Measurements from ENCODE around the gene PPT2. TPM values are rescaled to one million over a fixed set of nuclear protein-coding genes. Genes with fewer than 3 reads are reported as not detected.
A peak's percentile ranks its signal among the peaks of the same experiment; 100 is the strongest.

Gene PPT2
- total and polyA plus RNA-seq, 2 of the 13 experiments (the other 11 are each of a cell fraction or from before 2014, with no cell fraction given): 39.2 to 61.8 TPM

DNA sequence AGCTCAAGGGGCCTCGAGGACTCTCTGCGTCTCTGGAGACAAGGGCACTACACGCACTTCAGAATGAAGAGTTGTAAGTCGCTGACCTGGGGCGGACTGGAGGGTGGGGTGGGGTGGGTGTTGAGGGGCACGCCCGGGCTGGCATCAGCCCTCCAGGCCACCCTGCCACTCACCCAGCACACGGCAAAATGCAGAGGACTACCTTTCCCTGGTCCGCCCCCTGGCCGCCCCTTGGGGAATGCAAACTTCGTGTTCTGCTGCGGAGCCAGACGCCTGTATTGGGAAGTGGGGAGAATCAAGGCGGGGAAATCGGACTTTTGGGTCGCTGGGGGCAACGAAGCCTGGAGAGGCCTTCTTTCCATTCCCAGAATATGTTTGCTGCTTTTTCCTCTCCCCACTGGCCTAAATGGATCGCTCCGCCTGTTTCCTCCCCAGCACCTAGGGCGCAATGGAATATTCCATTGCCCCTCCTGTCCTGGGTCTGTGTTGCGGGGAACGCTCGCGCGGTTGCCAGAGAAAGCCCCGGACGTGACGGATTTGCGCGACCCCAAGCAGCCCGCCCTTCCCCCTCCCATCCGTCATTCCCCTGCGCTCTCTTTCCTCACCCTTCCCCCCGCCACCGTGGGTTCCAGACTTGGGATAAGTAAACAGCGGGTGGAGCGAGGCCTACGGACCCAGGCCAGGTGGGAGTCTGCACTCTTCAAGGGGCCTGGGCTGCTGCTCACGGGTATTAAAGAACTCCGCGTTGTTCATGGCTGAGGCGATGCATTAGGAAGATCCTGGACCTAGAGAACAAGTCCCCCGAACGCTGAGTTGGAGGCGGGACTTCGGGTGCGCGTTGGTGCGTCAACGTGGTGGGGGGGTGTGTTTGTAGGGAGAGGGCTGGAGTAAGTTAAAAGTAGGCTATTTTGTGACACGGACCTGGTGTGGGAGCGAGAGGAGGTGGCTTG, at the start of gene PPT2 (continued):
- TF ChIP-seq, protein P1, sequence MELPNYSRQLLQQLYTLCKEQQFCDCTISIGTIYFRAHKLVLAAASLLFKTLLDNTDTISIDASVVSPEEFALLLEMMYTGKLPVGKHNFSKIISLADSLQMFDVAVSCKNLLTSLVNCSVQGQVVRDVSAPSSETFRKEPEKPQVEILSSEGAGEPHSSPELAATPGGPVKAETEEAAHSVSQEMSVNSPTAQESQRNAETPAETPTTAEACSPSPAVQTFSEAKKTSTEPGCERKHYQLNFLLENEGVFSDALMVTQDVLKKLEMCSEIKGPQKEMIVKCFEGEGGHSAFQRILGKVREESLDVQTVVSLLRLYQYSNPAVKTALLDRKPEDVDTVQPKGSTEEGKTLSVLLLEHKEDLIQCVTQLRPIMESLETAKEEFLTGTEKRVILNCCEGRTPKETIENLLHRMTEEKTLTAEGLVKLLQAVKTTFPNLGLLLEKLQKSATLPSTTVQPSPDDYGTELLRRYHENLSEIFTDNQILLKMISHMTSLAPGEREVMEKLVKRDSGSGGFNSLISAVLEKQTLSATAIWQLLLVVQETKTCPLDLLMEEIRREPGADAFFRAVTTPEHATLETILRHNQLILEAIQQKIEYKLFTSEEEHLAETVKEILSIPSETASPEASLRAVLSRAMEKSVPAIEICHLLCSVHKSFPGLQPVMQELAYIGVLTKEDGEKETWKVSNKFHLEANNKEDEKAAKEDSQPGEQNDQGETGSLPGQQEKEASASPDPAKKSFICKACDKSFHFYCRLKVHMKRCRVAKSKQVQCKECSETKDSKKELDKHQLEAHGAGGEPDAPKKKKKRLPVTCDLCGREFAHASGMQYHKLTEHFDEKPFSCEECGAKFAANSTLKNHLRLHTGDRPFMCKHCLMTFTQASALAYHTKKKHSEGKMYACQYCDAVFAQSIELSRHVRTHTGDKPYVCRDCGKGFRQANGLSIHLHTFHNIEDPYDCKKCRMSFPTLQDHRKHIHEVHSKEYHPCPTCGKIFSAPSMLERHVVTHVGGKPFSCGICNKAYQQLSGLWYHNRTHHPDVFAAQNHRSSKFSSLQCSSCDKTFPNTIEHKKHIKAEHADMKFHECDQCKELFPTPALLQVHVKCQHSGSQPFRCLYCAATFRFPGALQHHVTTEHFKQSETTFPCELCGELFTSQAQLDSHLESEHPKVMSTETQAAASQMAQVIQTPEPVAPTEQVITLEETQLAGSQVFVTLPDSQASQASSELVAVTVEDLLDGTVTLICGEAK (IDR thresholded peaks at IDR 0.05): no peak
- TF ChIP-seq, protein P1 (CRISPR knock-in tag; IDR thresholded peaks at IDR 0.05): no peak; the same call in 1 of the 2 replicates
- TF ChIP-seq ZKSCAN8 (CRISPR knock-in tag; IDR thresholded peaks at IDR 0.05; ENCODE audit: borderline replicate concordance) (peak; percentile 55; the same call in 1 of the 2 replicates), HNF4G (IDR thresholded peaks at IDR 0.05; ENCODE audit: borderline replicate concordance, low read depth, low read length) (peak; percentile 57; the same call in 1 of the 2 replicates), HNF4G (CRISPR knock-in tag; IDR thresholded peaks at IDR 0.05; ENCODE audit: borderline replicate concordance, low read depth) (peak; percentile 26; the same call in 1 of the 2 replicates), LCORL (IDR thresholded peaks at IDR 0.05) (no peak), LCORL (CRISPR knock-in tag; IDR thresholded peaks at IDR 0.05) (no peak), CCAR2 (optimal IDR thresholded peaks at IDR 0.05; ENCODE audit: low read depth, low read length) (no peak), SATB2 (CRISPR knock-in tag; IDR thresholded peaks at IDR 0.05) (peak; percentile 72), CBX5 (CRISPR knock-in tag; IDR thresholded peaks at IDR 0.05; ENCODE audit: borderline replicate concordance) (peak; percentile 41; the same call in 1 of the 2 replicates), BRCA1 (CRISPR knock-in tag; IDR thresholded peaks at IDR 0.05) (no peak), ZNF790 (CRISPR knock-in tag; IDR thresholded peaks at IDR 0.05; ENCODE audit: borderline replicate concordance) (no peak), GATA4 (IDR thresholded peaks at IDR 0.05; ENCODE audit: borderline replicate concordance, low read depth) (peak; percentile 44; the same call in 1 of the 2 replicates), YY1 (IDR thresholded peaks at IDR 0.05; ENCODE audit: insufficient read depth, insufficient replicate concordance, low read depth, low read length) (peak; percentile 7), ELF1 (CRISPR knock-in tag; IDR thresholded peaks at IDR 0.05) (peak; percentile 72), SOX6 (IDR thresholded peaks at IDR 0.05) (no peak), SOX6 (CRISPR knock-in tag; IDR thresholded peaks at IDR 0.05) (peak; percentile 77)
- TF ChIP-seq, protein P2, sequence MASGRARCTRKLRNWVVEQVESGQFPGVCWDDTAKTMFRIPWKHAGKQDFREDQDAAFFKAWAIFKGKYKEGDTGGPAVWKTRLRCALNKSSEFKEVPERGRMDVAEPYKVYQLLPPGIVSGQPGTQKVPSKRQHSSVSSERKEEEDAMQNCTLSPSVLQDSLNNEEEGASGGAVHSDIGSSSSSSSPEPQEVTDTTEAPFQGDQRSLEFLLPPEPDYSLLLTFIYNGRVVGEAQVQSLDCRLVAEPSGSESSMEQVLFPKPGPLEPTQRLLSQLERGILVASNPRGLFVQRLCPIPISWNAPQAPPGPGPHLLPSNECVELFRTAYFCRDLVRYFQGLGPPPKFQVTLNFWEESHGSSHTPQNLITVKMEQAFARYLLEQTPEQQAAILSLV (CRISPR knock-in tag; IDR thresholded peaks at IDR 0.05; ENCODE audit: borderline replicate concordance): no peak; the same call in 1 of the 2 replicates
- TF ChIP-seq, protein P3, sequence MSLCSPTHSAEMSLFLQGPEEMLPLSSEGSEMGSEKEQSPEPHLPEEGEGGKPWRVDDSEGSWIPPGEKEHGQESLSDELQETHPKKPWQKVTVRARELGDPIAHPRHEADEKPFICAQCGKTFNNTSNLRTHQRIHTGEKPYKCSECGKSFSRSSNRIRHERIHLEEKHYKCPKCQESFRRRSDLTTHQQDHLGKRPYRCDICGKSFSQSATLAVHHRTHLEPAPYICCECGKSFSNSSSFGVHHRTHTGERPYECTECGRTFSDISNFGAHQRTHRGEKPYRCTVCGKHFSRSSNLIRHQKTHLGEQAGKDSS (CRISPR knock-in tag; IDR thresholded peaks at IDR 0.05; ENCODE audit: borderline replicate concordance, low read depth): peak; percentile 54; the same call in 1 of the 2 replicates
